ENCODE measurements around the gene SFTPB.

DNA sequence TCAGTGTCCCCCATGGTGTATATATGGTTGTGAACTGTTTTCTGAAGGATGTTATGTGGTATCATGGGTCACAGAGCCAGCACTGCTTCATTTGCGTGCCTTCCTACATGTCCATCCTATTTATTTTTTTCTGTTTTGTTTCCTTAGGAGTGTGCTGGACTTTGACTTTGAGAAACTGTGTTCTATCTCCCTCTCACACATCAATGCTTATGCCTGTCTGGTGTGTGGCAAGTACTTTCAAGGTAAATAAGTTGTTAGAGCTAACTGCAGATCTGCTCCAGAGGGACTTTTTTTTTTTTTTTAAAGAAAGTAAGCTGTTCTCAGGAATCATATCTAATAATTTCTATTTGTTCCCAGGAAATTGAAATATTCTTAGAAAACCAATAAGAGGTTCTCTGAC lies 46.7 kb downstream of the SFTPB start:
- TF ChIP-seq, protein P1, sequence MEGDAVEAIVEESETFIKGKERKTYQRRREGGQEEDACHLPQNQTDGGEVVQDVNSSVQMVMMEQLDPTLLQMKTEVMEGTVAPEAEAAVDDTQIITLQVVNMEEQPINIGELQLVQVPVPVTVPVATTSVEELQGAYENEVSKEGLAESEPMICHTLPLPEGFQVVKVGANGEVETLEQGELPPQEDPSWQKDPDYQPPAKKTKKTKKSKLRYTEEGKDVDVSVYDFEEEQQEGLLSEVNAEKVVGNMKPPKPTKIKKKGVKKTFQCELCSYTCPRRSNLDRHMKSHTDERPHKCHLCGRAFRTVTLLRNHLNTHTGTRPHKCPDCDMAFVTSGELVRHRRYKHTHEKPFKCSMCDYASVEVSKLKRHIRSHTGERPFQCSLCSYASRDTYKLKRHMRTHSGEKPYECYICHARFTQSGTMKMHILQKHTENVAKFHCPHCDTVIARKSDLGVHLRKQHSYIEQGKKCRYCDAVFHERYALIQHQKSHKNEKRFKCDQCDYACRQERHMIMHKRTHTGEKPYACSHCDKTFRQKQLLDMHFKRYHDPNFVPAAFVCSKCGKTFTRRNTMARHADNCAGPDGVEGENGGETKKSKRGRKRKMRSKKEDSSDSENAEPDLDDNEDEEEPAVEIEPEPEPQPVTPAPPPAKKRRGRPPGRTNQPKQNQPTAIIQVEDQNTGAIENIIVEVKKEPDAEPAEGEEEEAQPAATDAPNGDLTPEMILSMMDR (IDR thresholded peaks at IDR 0.05; ENCODE audit: borderline replicate concordance, extremely low read depth, low read length, poor library complexity, severe bottlenecking): no peak
- TF ChIP-seq EZH2 (IDR thresholded peaks at IDR 0.05; ENCODE audit: borderline replicate concordance, low read depth, low read length, severe bottlenecking): no peak

Data from DND-41 (cell line).